ENCODE data around the gene TRERF1. TPM values are rescaled to one million over a fixed set of nuclear protein-coding genes. Genes with fewer than 3 reads are reported as not detected.
A peak's percentile ranks its signal among the peaks of the same experiment; 100 is the strongest.

The TRERF1 gene
- total and polyA plus RNA-seq, 2 experiments from 2014 or later: 11.2 to 20.6 TPM

GRCh38 chr6:42498473-42499128 lies 46.9 kb upstream of the TRERF1 start (continued):
- TF ChIP-seq, protein P1, sequence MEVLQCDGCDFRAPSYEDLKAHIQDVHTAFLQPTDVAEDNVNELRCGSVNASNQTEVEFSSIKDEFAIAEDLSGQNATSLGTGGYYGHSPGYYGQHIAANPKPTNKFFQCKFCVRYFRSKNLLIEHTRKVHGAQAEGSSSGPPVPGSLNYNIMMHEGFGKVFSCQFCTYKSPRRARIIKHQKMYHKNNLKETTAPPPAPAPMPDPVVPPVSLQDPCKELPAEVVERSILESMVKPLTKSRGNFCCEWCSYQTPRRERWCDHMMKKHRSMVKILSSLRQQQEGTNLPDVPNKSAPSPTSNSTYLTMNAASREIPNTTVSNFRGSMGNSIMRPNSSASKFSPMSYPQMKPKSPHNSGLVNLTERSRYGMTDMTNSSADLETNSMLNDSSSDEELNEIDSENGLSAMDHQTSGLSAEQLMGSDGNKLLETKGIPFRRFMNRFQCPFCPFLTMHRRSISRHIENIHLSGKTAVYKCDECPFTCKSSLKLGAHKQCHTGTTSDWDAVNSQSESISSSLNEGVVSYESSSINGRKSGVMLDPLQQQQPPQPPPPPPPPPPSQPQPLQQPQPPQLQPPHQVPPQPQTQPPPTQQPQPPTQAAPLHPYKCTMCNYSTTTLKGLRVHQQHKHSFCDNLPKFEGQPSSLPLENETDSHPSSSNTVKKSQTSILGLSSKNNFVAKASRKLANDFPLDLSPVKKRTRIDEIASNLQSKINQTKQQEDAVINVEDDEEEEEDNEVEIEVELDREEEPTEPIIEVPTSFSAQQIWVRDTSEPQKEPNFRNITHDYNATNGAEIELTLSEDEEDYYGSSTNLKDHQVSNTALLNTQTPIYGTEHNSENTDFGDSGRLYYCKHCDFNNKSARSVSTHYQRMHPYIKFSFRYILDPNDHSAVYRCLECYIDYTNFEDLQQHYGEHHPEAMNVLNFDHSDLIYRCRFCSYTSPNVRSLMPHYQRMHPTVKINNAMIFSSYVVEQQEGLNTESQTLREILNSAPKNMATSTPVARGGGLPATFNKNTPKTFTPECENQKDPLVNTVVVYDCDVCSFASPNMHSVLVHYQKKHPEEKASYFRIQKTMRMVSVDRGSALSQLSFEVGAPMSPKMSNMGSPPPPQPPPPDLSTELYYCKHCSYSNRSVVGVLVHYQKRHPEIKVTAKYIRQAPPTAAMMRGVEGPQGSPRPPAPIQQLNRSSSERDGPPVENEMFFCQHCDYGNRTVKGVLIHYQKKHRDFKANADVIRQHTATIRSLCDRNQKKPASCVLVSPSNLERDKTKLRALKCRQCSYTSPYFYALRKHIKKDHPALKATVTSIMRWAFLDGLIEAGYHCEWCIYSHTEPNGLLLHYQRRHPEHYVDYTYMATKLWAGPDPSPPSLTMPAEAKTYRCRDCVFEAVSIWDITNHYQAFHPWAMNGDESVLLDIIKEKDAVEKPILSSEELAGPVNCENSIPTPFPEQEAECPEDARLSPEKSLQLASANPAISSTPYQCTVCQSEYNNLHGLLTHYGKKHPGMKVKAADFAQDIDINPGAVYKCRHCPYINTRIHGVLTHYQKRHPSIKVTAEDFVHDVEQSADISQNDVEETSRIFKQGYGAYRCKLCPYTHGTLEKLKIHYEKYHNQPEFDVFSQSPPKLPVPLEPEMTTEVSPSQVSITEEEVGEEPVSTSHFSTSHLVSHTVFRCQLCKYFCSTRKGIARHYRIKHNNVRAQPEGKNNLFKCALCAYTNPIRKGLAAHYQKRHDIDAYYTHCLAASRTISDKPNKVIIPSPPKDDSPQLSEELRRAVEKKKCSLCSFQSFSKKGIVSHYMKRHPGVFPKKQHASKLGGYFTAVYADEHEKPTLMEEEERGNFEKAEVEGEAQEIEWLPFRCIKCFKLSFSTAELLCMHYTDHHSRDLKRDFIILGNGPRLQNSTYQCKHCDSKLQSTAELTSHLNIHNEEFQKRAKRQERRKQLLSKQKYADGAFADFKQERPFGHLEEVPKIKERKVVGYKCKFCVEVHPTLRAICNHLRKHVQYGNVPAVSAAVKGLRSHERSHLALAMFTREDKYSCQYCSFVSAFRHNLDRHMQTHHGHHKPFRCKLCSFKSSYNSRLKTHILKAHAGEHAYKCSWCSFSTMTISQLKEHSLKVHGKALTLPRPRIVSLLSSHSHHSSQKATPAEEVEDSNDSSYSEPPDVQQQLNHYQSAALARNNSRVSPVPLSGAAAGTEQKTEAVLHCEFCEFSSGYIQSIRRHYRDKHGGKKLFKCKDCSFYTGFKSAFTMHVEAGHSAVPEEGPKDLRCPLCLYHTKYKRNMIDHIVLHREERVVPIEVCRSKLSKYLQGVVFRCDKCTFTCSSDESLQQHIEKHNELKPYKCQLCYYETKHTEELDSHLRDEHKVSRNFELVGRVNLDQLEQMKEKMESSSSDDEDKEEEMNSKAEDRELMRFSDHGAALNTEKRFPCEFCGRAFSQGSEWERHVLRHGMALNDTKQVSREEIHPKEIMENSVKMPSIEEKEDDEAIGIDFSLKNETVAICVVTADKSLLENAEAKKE (CRISPR knock-in tag; IDR thresholded peaks at IDR 0.05): peak; percentile 28; the same call in 1 of the 2 replicates

DNA sequence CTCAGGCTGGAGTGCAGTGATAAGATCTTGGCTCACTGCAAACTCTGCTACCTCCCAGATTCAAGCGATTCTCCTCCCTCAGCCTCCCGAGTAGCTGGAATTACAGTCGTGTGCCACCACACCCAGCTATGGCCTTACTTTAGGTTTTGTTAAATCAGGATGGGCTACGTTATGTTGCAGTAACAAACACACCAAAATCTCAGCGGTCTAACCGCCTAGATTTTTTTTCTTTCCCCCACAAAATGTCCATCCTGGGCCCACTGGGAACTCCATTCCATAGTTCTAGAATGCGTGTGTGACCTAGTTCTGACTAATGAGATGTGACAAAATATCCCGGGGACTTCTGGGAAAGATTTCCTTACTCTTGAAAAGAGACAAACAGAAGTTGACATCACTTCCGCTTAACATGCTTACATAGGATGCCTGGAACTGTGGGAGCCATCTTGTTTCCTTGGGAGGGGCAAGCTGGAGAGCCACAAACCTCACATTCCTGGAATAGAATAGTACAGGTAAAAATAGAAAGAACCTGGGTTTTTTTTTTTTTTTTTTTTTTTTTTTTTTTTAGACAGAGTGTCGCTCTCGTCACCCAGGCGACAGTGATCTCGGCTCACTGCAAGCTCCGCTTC lies 42.3 kb upstream of the TRERF1 start:
- Histone ChIP-seq H4K20me1 (replicated peaks; ENCODE audit: insufficient read depth) (no peaks in the 10 kb centered on the region), H3K4me3 (no peak overlapping the region), H3K9me2 (ENCODE audit: insufficient read depth) (peaks cover 2% of the 10 kb centered on the region; the same call in 1 of the 2 replicates), H3K27me3 (ENCODE audit: insufficient read depth) (no peaks in the 10 kb centered on the region), H2AFZ (no peak overlapping the region; the same call in 1 of the 2 replicates), H3K36me3 (ENCODE audit: insufficient read depth) (no peaks in the 10 kb centered on the region), H3K4me1 (ENCODE audit: insufficient read depth) (no peaks in the 10 kb centered on the region), H3K79me2 (replicated peaks; ENCODE audit: insufficient read depth) (no peaks in the 10 kb centered on the region), H3K4me2 (no peak overlapping the region), H3K27ac (ENCODE audit: low read depth) (no peak overlapping the region), H3F3A (replicated peaks; ENCODE audit: low read depth) (no peaks in the 10 kb centered on the region)
- peak; percentile 16 for DNase-seq (ENCODE audit: low spot score)
- no peaks in the 10 kb centered on the region for H3K4me1 Mint-ChIP-seq
- no peaks in the 10 kb centered on the region for H3K27me3 Mint-ChIP-seq (ENCODE audit: insufficient read depth, low read depth, poor library complexity)
- no peaks in the 10 kb centered on the region for H3K9me3 Mint-ChIP-seq
- H3K4me3 Mint-ChIP-seq: no peak overlapping the region
- no peak overlapping the region for H3K27ac Mint-ChIP-seq
- H3K36me3 Mint-ChIP-seq (ENCODE audit: low read depth): no peaks in the 10 kb centered on the region
- ATAC-seq: no peak
- TF ChIP-seq ETS1 (IDR thresholded peaks at IDR 0.05): no peak
- no peak for TF ChIP-seq EZH2phosphoT487 (IDR thresholded peaks at IDR 0.05; ENCODE audit: unreplicated experiment)
- TF ChIP-seq EZH2 (IDR thresholded peaks at IDR 0.05; ENCODE audit: low read depth, unreplicated experiment): no peak
- TF ChIP-seq JUNB (IDR thresholded peaks at IDR 0.05; ENCODE audit: unreplicated experiment): no peak
- no peak for TF ChIP-seq ZNF114 (CRISPR knock-in tag; IDR thresholded peaks at IDR 0.05)
- TF ChIP-seq CREB1 (CRISPR knock-in tag; IDR thresholded peaks at IDR 0.05; ENCODE audit: low read depth): no peak
- TF ChIP-seq, protein P2, sequence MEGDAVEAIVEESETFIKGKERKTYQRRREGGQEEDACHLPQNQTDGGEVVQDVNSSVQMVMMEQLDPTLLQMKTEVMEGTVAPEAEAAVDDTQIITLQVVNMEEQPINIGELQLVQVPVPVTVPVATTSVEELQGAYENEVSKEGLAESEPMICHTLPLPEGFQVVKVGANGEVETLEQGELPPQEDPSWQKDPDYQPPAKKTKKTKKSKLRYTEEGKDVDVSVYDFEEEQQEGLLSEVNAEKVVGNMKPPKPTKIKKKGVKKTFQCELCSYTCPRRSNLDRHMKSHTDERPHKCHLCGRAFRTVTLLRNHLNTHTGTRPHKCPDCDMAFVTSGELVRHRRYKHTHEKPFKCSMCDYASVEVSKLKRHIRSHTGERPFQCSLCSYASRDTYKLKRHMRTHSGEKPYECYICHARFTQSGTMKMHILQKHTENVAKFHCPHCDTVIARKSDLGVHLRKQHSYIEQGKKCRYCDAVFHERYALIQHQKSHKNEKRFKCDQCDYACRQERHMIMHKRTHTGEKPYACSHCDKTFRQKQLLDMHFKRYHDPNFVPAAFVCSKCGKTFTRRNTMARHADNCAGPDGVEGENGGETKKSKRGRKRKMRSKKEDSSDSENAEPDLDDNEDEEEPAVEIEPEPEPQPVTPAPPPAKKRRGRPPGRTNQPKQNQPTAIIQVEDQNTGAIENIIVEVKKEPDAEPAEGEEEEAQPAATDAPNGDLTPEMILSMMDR (conservative IDR thresholded peaks at IDR 0.05; ENCODE audit: low read depth in 2 of 2): no peak
- TF ChIP-seq ZNF331 (CRISPR knock-in tag; IDR thresholded peaks at IDR 0.05; ENCODE audit: low read depth): no peak
- TF ChIP-seq REST (IDR thresholded peaks at IDR 0.05; ENCODE audit: unreplicated experiment): no peak
- no peak for TF ChIP-seq NANOG (IDR thresholded peaks at IDR 0.05; ENCODE audit: borderline replicate concordance)
- TF ChIP-seq POLR2AphosphoS5 (IDR thresholded peaks at IDR 0.05; ENCODE audit: low read depth): no peak

Data from GM23338 (cell line).